ENCODE measurements around the gene EDNRA. TPM values are rescaled to one million over a fixed set of nuclear protein-coding genes. Genes with fewer than 3 reads are reported as not detected.

EDNRA gene
- total RNA-seq, 3 donors from 2014 or later: 2.6 to 11.1 (median 5.2) TPM

GRCh38 chr4:147532896-147533295, 52.0 kb downstream of the EDNRA start:
- intact Hi-C loops (cut with DNase I; ENCODE audit: low total_unique reads): no loop called here
- H3K9me3 ChIP-seq: no peaks in the 10 kb centered on the region
- DNase-seq (ENCODE audit: low spot score in 2 of 2): no peak
- TF ChIP-seq CTCF (IDR thresholded peaks at IDR 0.05) (no peak), POLR2A (IDR thresholded peaks at IDR 0.05) (no peak), POLR2AphosphoS5 (IDR thresholded peaks at IDR 0.05) (no peak)
- no peaks in the 10 kb centered on the region for H3K36me3 ChIP-seq
- H3K27me3 ChIP-seq: no peaks in the 10 kb centered on the region
- H3K27ac ChIP-seq: no peak overlapping the region
- H3K4me1 ChIP-seq: no peaks in the 10 kb centered on the region
- no peak overlapping the region for H3K4me3 ChIP-seq

GRCh38 chr4:147533331-147533730, 52.4 kb downstream of the EDNRA start:
- no peaks in the 10 kb centered on the region for H3K36me3 ChIP-seq
- TF ChIP-seq POLR2AphosphoS5 (IDR thresholded peaks at IDR 0.05): no peak
- TF ChIP-seq CTCF (IDR thresholded peaks at IDR 0.05): no peak
- TF ChIP-seq POLR2A (IDR thresholded peaks at IDR 0.05): no peak
- H3K9me3 ChIP-seq: no peaks in the 10 kb centered on the region
- intact Hi-C loops (cut with DNase I; ENCODE audit: low total_unique reads): no loop called here
- H3K4me1 ChIP-seq: no peaks in the 10 kb centered on the region
- DNase-seq (ENCODE audit: low spot score in 2 of 2): no peak
- H3K27ac ChIP-seq: no peak overlapping the region
- H3K4me3 ChIP-seq: no peak overlapping the region
- H3K27me3 ChIP-seq: no peaks in the 10 kb centered on the region

- no peak overlapping the region for H3K27ac ChIP-seq
- TF ChIP-seq POLR2AphosphoS5 (IDR thresholded peaks at IDR 0.05) (no peak), POLR2A (IDR thresholded peaks at IDR 0.05) (no peak), CTCF (IDR thresholded peaks at IDR 0.05) (no peak)
- H3K27me3 ChIP-seq: no peaks in the 10 kb centered on the region
- intact Hi-C loops (cut with DNase I; ENCODE audit: low total_unique reads): no loop called here
- H3K36me3 ChIP-seq: no peaks in the 10 kb centered on the region
- DNase-seq (ENCODE audit: low spot score in 2 of 2): no peak
- no peaks in the 10 kb centered on the region for H3K4me1 ChIP-seq
- no peaks in the 10 kb centered on the region for H3K9me3 ChIP-seq
- no peak overlapping the region for H3K4me3 ChIP-seq
Measured at GRCh38 chr4:147535124-147535523, 54.2 kb downstream of the EDNRA start.

GRCh38 chr4:147538711-147539110, 57.8 kb downstream of the EDNRA start:
- Histone ChIP-seq H3K4me1 (no peaks in the 10 kb centered on the region), H3K27ac (no peak overlapping the region), H3K27me3 (no peaks in the 10 kb centered on the region), H3K4me3 (no peak overlapping the region), H3K36me3 (no peaks in the 10 kb centered on the region), H3K9me3 (no peaks in the 10 kb centered on the region)
- TF ChIP-seq CTCF (IDR thresholded peaks at IDR 0.05) (no peak), POLR2AphosphoS5 (IDR thresholded peaks at IDR 0.05) (no peak), POLR2A (IDR thresholded peaks at IDR 0.05) (no peak)
- no peak for DNase-seq (ENCODE audit: low spot score in 2 of 2)
- intact Hi-C loops (cut with DNase I; ENCODE audit: low total_unique reads): no loop called here

- Histone ChIP-seq H3K9me3 (no peaks in the 10 kb centered on the region), H3K4me1 (no peaks in the 10 kb centered on the region), H3K36me3 (no peaks in the 10 kb centered on the region), H3K27me3 (no peaks in the 10 kb centered on the region), H3K27ac (no peak overlapping the region), H3K4me3 (no peak overlapping the region)
- intact Hi-C loops (cut with DNase I; ENCODE audit: low total_unique reads): no loop called here
- TF ChIP-seq CTCF (IDR thresholded peaks at IDR 0.05): no peak
- no peak for TF ChIP-seq POLR2AphosphoS5 (IDR thresholded peaks at IDR 0.05)
- no peak for TF ChIP-seq POLR2A (IDR thresholded peaks at IDR 0.05)
- DNase-seq (ENCODE audit: low spot score in 2 of 2): no peak
Measured at GRCh38 chr4:147539959-147540358, 59.1 kb downstream of the EDNRA start.

All from breast epithelium (tissue), 4 donors.